Measurements from ENCODE around the gene ALPK3. TPM values are rescaled to one million over a fixed set of nuclear protein-coding genes. Genes with fewer than 3 reads are reported as not detected.

Gene ALPK3
- total RNA-seq, 1 experiment from 2014 or later = 16.5 TPM

DNA sequence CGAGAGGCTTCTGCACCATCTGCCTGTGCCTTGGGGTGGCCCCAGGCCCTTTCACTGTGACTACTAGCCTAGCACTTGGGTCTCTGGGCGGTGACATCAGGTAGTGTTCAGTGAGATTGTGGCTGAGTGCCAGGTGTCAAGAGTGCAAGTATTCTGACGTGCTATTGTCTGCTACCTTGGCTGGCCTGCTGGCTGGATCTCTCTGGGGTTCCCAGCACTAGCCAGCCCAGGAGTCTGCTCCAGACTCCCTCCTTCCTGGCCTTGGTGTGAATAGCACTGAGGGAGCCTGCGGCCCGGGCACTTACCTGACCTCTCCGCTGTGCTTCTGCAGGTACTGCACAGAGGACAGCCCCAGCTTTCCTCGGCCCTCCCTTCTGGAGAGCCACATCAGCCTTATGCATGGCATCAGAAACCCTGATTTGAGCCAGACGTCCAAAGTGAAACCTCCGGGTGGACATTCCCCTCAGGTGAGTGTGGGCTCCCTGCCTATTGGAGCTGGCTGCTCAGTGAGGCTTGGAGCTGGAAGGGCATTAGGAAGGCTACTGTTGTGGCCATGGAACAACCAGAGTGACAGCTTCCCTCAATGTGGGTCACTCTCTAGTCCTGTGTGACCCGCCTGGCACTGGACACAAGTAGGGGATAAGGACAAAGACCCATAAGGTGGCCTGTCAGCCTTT is 17.5 kb upstream of the ALPK3 start (continued):
- TF ChIP-seq, protein P1, sequence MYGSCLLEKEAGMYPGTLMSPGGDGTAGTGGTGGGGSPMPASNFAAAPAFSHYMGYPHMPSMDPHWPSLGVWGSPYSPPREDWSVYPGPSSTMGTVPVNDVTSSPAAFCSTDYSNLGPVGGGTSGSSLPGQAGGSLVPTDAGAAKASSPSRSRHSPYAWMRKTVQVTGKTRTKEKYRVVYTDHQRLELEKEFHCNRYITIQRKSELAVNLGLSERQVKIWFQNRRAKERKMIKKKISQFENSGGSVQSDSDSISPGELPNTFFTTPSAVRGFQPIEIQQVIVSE (CRISPR knock-in tag; IDR thresholded peaks at IDR 0.05; ENCODE audit: borderline replicate concordance) = no peak

DNA sequence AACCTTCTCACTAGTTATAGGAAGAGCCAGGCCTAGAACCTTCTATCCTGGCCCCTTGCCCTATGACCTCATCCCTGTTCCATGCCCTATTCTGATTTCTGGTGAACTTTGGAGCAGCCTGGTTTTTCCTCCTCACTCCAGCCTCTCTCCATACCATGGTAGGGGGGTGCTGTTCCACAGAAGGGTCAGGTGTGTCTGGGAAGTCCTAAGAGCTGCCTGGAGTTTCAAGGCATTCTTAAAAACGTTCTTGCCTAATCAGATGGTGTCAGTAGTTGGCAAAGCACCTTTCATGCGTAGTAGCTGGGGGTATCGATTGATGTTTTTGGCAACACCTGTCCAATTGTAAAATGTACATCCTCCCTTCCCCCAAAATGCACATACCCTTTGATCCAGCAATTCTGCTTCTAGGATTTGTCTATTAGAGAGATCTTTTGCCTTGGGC is 16.8 kb upstream of the ALPK3 start:
- Mint-ChIP-seq H3K27ac (no peak overlapping the region), H3K27me3 (ENCODE audit: low read depth) (no peaks in the 10 kb centered on the region), H3K4me1 (no peaks in the 10 kb centered on the region), H3K9me3 (no peaks in the 10 kb centered on the region), H3K4me3 (no peak overlapping the region), H3K36me3 (peaks cover 15% of the 10 kb centered on the region)
- DNase-seq (ENCODE audit: low spot score) (no peak), ATAC-seq (no peak)
- ChIA-PET CTCF (no interaction called here), POLR2A (no interaction called here)
- TF ChIP-seq ERG (CRISPR knock-in tag; IDR thresholded peaks at IDR 0.05) (no peak), JAZF1 (CRISPR knock-in tag; IDR thresholded peaks at IDR 0.05) (no peak), NR2C2 (CRISPR knock-in tag; IDR thresholded peaks at IDR 0.05) (no peak), ESRRA (CRISPR knock-in tag; IDR thresholded peaks at IDR 0.05; ENCODE audit: borderline replicate concordance) (no peak), ZNF138 (CRISPR knock-in tag; conservative IDR thresholded peaks at IDR 0.05) (no peak), ZNF423 (CRISPR knock-in tag; IDR thresholded peaks at IDR 0.05) (no peak), ZBTB21 (CRISPR knock-in tag; IDR thresholded peaks at IDR 0.05; ENCODE audit: borderline replicate concordance) (no peak), NFYB (CRISPR knock-in tag; conservative IDR thresholded peaks at IDR 0.05; ENCODE audit: low read depth) (no peak), NFATC4 (CRISPR knock-in tag; IDR thresholded peaks at IDR 0.05) (no peak)
- TF ChIP-seq, protein P2, sequence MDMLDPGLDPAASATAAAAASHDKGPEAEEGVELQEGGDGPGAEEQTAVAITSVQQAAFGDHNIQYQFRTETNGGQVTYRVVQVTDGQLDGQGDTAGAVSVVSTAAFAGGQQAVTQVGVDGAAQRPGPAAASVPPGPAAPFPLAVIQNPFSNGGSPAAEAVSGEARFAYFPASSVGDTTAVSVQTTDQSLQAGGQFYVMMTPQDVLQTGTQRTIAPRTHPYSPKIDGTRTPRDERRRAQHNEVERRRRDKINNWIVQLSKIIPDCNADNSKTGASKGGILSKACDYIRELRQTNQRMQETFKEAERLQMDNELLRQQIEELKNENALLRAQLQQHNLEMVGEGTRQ (CRISPR knock-in tag; IDR thresholded peaks at IDR 0.05) = no peak

- H3K27ac Mint-ChIP-seq = no peak overlapping the region
These were observed 12.9 kb upstream of the ALPK3 start for GRCh38 chr15:84804005-84804900.

More at GRCh38 chr15:84804005-84804900, 12.9 kb upstream of the ALPK3 start:
- no peak for ATAC-seq
- H3K4me3 Mint-ChIP-seq = no peak overlapping the region
- CTCF ChIA-PET = no interaction called here
- H3K9me3 Mint-ChIP-seq = no peaks in the 10 kb centered on the region
- TF ChIP-seq, protein P3, sequence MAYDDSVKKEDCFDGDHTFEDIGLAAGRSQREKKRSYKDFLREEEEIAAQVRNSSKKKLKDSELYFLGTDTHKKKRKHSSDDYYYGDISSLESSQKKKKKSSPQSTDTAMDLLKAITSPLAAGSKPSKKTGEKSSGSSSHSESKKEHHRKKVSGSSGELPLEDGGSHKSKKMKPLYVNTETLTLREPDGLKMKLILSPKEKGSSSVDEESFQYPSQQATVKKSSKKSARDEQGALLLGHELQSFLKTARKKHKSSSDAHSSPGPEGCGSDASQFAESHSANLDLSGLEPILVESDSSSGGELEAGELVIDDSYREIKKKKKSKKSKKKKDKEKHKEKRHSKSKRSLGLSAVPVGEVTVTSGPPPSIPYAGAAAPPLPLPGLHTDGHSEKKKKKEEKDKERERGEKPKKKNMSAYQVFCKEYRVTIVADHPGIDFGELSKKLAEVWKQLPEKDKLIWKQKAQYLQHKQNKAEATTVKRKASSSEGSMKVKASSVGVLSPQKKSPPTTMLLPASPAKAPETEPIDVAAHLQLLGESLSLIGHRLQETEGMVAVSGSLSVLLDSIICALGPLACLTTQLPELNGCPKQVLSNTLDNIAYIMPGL (CRISPR knock-in tag; IDR thresholded peaks at IDR 0.05) = no peak
- TF ChIP-seq PRDM15 (CRISPR knock-in tag; IDR thresholded peaks at IDR 0.05) = peak; percentile 37
- POLR2A ChIA-PET = interaction anchor here (0.6 kb wide), 1 partner anchor 122 kb away, joined by 4 read pairs; no protein-coding TSS in a partner anchor
- H3K4me1 Mint-ChIP-seq = no peaks in the 10 kb centered on the region
- no peaks in the 10 kb centered on the region for H3K27me3 Mint-ChIP-seq (ENCODE audit: low read depth)
- DNase-seq (ENCODE audit: low spot score) = no peak
- peaks cover 13% of the 10 kb centered on the region for H3K36me3 Mint-ChIP-seq
